Putamen (tissue), 1 donor: Measurements from ENCODE around the gene GCNT1.
"Not testable (repeated sequence)": the region's sequence is repeated elsewhere in the genome, so short reads cannot be mapped to it uniquely, and the experiment has no call there.

Source experiments
- DNase-seq: peaks from one replicate; pipeline ENCODE4 v3.0.0-alpha.2; 2016; ENCODE audit warnings: low spot score

Gene GCNT1

DNA sequence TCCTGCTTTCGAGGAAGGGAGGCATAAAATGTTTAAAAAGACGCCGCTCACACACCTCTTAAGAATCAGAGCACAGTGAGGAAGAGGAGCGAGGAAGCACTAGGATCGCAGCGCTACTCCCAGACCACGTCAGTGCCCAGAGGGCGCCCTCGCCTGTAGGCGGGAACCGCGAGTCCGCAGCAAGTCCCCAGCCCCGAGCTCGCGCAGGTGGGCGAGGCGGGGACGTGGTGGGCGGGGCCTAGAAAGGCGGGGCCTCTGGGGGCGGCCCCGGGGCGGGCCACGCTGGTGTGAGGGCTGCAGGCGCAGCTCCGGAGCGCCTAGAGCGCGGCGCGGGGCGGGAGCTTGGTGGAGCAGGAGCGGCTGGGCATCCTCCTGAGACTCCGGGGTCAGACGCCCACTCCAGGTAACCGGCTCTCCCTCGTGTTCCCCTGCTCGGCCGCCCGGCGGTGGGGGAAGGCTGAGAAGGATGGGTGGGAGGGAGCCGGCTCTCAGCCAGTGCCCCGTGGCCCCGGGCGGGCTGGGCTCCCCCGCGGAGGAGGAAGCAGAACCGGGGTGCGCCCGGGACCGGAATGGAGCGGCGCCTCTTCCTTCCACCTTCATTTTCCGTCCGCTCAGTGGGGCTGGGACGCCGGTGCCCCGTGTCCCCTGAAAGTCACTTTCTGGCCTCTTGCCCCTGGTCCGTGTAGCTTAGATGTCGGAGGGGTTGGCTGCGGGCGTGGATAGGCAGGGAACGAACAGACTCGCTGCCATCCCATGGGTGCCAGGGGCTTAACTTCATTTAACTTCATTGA is at the start of gene GCNT1:
Gene GCNT1, plus strand, starts transcription at position 280 of the 791 bp plus-strand sequence. CDS start 43,200 bp downstream, outside the sequence.
- peak; percentile 48 for DNase-seq

- no peak for DNase-seq
Measured at GRCh38 chr9:76412638-76413037, 46.3 kb upstream of the GCNT1 start.

- DNase-seq: no peak
Measured at GRCh38 chr9:76413658-76414057, 45.3 kb upstream of the GCNT1 start.

- DNase-seq: no peak
Measured at GRCh38 chr9:76414661-76415060, 44.3 kb upstream of the GCNT1 start.

DNA sequence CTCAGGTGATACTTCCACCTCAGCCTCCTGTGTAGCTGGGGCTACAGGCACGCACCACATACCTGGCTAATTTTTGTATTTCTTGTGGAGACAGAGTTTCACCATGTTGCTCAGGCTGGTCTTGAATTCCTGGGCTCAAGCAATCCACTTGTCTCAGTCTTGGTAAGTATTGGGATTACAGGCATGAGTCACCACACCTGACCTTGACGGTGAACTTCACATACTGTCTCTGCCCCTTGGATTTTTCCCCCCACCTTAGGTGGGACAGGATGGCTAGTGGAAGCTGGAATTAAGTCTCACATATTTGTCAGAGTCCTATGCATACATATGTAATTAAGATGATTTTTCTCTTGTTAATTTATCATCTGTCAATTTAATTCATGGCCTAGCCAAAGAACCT is 43.8 kb upstream of the GCNT1 start:
- no peak for DNase-seq

- no peak for DNase-seq
Measured at GRCh38 chr9:76415731-76416130, 43.3 kb upstream of the GCNT1 start.

GRCh38 chr9:76417394-76417793 is 41.6 kb upstream of the GCNT1 start:
- DNase-seq: no peak

DNA sequence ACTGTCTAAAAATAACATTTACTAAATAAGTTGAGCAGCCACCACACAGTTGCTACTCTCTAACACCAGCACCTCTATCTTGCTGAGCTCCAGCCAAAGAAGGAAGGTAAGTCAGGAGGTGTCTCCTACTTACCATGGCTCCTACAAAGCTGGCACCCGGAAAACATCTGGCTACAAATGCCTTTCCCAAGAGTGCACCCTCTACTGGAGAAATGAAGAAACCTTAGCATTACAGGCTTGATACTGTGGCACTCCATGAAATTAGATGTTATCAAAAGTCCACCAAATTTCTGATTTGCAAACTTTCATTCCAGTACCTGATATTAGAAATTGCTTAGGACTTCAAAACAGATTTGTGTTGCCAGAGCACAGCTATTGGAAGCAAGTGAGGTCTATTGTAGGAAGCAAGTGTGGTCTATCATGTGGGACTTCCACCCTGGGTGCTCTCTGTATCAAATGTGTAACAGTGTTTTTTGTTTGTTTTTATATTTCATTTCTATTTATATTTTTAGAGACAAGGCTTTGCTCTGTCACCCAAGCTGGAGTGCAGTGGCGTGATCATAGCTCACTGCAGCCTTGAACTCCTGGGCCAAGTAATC is 39.1 kb upstream of the GCNT1 start:
- DNase-seq: no peak

DNA sequence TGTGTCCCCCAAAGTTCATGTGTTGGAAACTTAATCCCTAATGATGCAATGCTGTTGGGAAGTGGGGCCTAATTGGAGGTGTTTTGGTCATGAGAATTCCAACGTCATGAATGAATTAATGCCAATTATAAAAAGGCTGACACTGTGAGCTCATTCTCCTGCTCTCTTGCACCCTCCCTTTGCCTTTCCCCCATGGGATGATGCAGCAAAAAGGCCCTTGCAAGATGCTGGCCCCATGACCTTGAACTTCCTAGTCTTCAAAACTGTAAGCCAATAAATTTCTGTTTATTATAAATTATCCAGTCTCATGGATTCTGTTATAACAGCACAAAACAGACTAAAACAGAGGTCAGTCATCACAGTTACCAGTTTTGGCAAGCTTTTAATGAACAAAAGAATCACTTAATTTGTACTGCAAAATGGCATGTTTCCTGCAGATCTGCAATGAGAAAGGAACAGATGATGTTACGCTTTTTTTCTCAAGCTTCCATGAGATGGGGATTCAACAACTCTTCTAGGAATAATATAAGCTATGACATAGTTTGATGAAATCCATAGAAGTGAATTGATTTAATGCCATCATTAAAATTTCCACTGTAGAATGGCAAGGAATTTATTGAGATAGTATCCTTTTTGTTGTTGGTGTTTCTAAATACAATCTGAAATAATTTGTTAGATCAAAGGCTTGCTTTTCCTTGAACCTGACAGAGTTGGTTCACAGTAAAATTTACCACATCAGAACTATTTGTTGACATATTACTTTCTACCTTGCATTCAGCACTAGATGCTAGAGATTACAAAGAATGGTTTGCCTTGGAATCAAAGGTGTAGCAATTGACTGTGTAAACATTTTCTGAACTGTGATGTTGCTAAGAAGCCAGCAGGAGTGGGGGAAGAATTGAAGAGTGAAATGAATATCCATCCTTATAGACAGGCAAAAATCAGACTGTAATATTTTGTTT is 35.5 kb upstream of the GCNT1 start:
- no peak for DNase-seq

- no peak for DNase-seq
Measured at GRCh38 chr9:76424491-76424890, 34.5 kb upstream of the GCNT1 start.

DNA sequence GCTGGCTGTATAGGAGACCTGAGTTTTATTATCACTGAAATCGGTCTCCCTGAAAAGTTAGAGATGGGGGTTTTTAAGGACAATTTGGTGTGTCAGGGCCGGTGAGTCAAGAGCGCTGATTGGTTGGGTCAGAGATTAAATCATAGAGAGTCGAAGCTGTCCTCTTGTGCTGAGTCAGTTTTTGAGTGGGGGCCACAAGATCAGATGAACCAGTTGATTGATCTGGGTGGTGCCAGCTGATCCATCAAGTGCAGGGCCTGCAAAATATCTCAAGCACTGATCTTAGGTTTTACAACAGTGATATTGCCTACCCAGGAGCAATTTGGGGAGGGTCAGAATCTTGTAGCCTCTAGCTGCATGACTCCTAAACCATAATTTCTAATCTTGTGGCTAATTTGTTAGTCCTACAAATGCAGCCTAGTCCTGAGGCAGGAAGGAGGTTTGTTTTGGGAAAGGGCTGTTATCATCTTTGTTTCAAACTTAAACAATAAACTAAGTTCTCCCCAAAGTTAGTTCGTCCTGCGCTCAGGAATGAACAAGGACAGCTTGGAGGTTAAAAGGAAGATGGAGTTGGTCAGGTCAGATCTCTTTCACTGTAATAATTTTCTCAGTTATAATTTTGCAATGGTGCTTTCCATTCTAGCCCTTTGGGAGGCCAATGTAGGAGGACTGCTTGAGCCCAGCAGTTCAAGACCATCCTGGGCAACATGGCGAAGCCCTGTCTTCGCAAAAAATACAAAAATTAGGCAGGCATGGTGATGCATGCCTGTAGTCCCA is 33.1 kb upstream of the GCNT1 start:
- no peak for DNase-seq

- DNase-seq: no peak
Measured at GRCh38 chr9:76426807-76427419, 32.1 kb upstream of the GCNT1 start.

DNA sequence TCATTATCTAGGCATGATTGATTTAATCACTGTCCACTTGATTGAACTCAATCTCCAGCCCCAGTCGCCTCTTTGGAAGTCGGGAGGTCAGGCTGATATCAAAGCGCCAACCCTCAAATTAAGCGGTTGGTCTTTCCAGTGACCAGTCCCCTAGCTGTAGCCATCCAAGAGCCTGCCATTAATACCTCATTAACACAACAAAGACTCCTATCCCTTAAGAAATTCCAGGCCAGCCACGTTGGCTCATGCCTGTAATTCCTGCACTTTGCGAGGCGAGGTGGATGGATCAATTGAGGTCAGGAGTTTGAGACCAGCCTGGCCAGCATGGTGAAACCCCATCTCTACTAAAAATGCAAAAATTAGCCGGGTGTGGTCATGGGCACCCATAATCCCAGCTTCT is 27.4 kb upstream of the GCNT1 start:
- no peak for DNase-seq

GRCh38 chr9:76433406-76433805 is 25.6 kb upstream of the GCNT1 start:
- no peak for DNase-seq

DNA sequence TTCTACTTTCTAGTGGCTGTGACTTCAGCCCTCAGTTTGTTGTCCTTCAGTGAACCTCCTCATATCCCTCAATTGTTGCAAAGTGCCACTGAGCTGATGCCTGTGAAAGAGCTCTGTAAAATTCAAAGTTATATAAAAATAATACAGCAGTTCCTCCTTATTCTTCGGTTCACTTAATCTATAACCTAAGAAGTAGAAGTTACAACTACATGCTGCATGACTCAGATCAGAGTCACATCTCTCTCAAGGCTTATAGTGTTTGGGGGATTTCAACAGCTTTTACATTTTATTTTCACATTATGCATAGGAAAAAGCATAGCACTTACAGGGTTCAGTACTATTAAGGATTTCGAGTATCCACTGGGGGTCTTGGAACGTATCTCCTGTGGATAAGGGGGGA is 25.1 kb upstream of the GCNT1 start:
- no peak for DNase-seq

- not testable (repeated sequence) for DNase-seq
Measured at GRCh38 chr9:76434897-76435296, 24.1 kb upstream of the GCNT1 start.

DNA sequence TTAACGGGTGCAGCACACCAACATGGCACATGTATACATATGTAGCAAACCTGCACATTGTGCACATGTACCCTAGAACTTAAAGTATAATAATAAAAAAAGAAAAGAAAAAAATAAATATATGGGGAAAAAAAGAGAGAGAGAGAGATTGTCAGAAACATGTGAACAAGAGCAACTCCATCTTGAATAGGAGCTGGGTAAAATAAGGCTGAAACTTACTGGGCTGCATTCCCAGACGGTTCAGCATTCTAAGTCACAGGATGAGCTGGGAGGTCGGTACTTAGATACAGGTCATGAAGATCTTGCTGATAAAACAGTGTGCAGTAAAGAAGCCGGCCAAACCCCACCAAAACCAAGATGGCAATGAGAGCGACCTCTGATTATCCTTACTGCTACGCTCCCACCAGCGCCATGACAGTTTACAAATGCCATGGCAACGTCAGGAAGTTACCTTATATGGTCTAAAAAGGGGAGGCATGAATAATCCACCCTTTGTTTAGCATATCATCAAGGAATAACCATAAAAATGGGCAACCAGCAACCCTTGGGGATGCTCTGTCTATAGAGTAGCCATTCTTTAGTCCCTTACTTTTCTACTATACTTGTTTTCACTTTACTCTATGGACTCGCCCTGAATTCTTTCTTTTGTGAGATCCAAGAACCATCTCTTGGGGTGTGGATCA is 21.8 kb upstream of the GCNT1 start:
- not testable (repeated sequence) for DNase-seq

GRCh38 chr9:76438841-76439588 is 20.0 kb upstream of the GCNT1 start:
- no peak for DNase-seq

DNA sequence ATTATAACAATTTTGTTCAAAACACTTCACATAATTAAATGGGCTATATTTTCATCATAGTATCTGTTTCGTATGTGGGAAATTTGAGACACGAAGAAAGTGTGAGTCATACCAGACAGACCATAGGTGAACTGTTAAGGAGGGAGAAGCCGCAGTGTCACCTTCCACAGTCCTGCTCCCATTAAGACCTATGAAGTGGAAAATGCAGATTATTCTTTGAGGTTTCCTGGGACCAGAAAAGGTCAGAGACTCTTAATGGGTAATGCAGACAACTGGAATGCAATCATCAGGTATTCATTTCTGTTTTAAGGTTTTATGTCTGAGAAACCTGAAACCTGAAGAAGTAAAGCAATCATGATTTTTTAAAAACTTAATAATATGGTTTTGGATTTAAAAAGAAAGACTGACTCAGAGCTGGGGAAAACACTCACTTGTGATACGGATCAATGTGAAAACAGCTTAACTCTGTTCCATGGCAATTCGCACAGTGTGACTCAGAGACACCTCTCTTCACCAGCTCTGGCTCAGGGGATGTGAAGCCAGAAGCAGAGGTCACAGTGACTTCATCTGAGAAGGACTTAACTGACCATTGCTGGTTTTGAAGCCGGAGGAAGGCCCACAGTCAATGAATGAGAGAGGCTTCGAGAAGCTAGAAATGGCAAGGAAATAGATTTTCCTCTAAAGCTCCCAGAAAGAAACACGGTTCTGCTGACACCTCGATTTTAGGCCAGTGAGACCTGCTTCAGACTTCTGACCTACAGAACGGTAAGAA is 17.2 kb upstream of the GCNT1 start:
- DNase-seq: no peak
